ENCODE measurements around the gene LIN37. TPM values are rescaled to one million over a fixed set of nuclear protein-coding genes. Genes with fewer than 3 reads are reported as not detected.

Gene LIN37
- total and polyA plus RNA-seq, 2 of the 13 experiments (the other 11 are each of a cell fraction or from before 2014, with no cell fraction given) = 6.3 to 8.7 TPM

GRCh38 chr19:35702223-35703012 lies 46.0 kb upstream of the LIN37 start (continued):
- TF ChIP-seq ZNF547 (CRISPR knock-in tag; IDR thresholded peaks at IDR 0.05) (peak; percentile 88), MAFK (conservative IDR thresholded peaks at IDR 0.05 in 1 of 2, IDR thresholded peaks at IDR 0.05 in 1 of 2; ENCODE audit: low read length in 2 of 2) (no peak), ZSCAN29 (CRISPR knock-in tag; conservative IDR thresholded peaks at IDR 0.05) (no peak), ARNT2 (CRISPR knock-in tag; IDR thresholded peaks at IDR 0.05; ENCODE audit: low read depth) (no peak), ZNF792 (CRISPR knock-in tag; IDR thresholded peaks at IDR 0.05) (0 out of 2 replicates have a peak, but pooled peaks have one; percentile 16), GATAD1 (CRISPR knock-in tag; IDR thresholded peaks at IDR 0.05) (peak; percentile 37), SMARCC2 (IDR thresholded peaks at IDR 0.05) (no peak), ATF1 (CRISPR knock-in tag; IDR thresholded peaks at IDR 0.05) (peak; percentile 80), RFX5 (IDR thresholded peaks at IDR 0.05; ENCODE audit: low read depth, low read length) (peak; percentile 11; the same call in 1 of the 2 replicates), ZNF274 (CRISPR knock-in tag; IDR thresholded peaks at IDR 0.05) (peak; percentile 72; the same call in 1 of the 2 replicates), MYPOP (CRISPR knock-in tag; IDR thresholded peaks at IDR 0.05) (peak; percentile 86), ZNF891 (CRISPR knock-in tag; IDR thresholded peaks at IDR 0.05) (0 out of 2 replicates have a peak, but pooled peaks have one; percentile 27), TSC22D2 (CRISPR knock-in tag; IDR thresholded peaks at IDR 0.05; ENCODE audit: borderline replicate concordance) (no peak), MTF1 (CRISPR knock-in tag; IDR thresholded peaks at IDR 0.05) (no peak), ATRX (CRISPR knock-in tag; IDR thresholded peaks at IDR 0.05; ENCODE audit: borderline replicate concordance) (no peak), ZSCAN25 (CRISPR knock-in tag; IDR thresholded peaks at IDR 0.05) (no peak; the same call in 1 of the 2 replicates), ZFP82 (CRISPR knock-in tag; IDR thresholded peaks at IDR 0.05; ENCODE audit: borderline replicate concordance) (no peak), ZNF292 (CRISPR knock-in tag; IDR thresholded peaks at IDR 0.05; ENCODE audit: borderline replicate concordance, low read depth) (no peak; the same call in 1 of the 2 replicates), PHF8 (CRISPR knock-in tag; IDR thresholded peaks at IDR 0.05) (peak; percentile 77), HOXA3 (CRISPR knock-in tag; IDR thresholded peaks at IDR 0.05) (peak; percentile 17; the same call in 1 of the 2 replicates), GTF2F1 (IDR thresholded peaks at IDR 0.05; ENCODE audit: low read length) (no peak), ATF6 (CRISPR knock-in tag; conservative IDR thresholded peaks at IDR 0.05) (no peak), HES4 (CRISPR knock-in tag; IDR thresholded peaks at IDR 0.05; ENCODE audit: borderline replicate concordance) (no peak), MEIS1 (CRISPR knock-in tag; IDR thresholded peaks at IDR 0.05; ENCODE audit: borderline replicate concordance) (0 out of 2 replicates have a peak, but pooled peaks have one; percentile 33), TFDP2 (CRISPR knock-in tag; IDR thresholded peaks at IDR 0.05) (peak; percentile 76; the same call in 1 of the 2 replicates), ZMYM4 (CRISPR knock-in tag; IDR thresholded peaks at IDR 0.05) (peak; percentile 80), ZNF605 (CRISPR knock-in tag; IDR thresholded peaks at IDR 0.05) (peak; percentile 79), GABPB1 (CRISPR knock-in tag; IDR thresholded peaks at IDR 0.05) (peak; percentile 59)
